ENCODE measurements around the gene VSTM4. TPM values are rescaled to one million over a fixed set of nuclear protein-coding genes. Genes with fewer than 3 reads are reported as not detected.

The VSTM4 gene
- polyA plus RNA-seq, 1 of the 3 experiments (the other 2 are of a cell fraction), result 0.39 TPM

DNA sequence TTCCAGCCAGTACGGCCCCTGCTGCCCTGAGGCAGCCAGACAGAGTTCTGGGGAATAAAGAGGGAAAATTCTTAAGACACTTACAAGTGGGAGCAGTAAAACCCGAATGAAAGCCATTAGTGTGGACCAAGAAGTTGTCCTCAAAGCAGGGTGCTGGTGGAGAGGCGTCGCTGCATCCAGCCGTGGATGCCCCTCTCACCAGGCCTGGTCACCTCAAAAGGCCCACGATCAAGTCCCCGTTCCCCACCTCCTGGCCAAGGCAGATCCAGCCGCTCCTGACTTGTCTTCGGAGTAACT, 656 bp downstream of the VSTM4 start:
- H3K79me2 ChIP-seq (ENCODE audit: insufficient read depth), result no peaks in the 10 kb centered on the region
- no peak overlapping the region; a peak in 1 of 4 replicates for H3K27ac ChIP-seq (ENCODE audit: low read depth in 2 of 2, low read length in 1 of 2)
- peak overlapping the region; percentile 31; the same call in 1 of the 2 replicates for H3K9ac ChIP-seq
- CTCF ChIA-PET, result interaction anchor here (0.6 to 1.7 kb wide), 8 partner anchors 11 to 398 kb away, joined by 3 to 5 read pairs (median 4); no protein-coding TSS in a partner anchor
- H3K9me2 ChIP-seq, result no peaks in the 10 kb centered on the region
- no peak overlapping the region for H2AFZ ChIP-seq (ENCODE audit: low read depth)
- POLR2A ChIA-PET, result interaction anchor here (0.6 kb wide), 1 partner anchor 18 kb away, joined by 3 read pairs; no protein-coding TSS in a partner anchor
- no peaks in the 10 kb centered on the region for H3K9me3 ChIP-seq
- H3K4me3 ChIP-seq (ENCODE audit: low read depth in 2 of 2, low read length in 1 of 2), result peak overlapping the region; percentile 46 to 50; a peak in 3 of 4 replicates
- no peaks in the 10 kb centered on the region for H4K20me1 ChIP-seq (ENCODE audit: insufficient read depth)
- DNase-seq, result no peak
- no peaks in the 10 kb centered on the region for H3K27me3 ChIP-seq (ENCODE audit: insufficient read depth)
- H3F3A ChIP-seq (replicated peaks; ENCODE audit: insufficient read depth), result no peaks in the 10 kb centered on the region
- WGBS (ENCODE audit: low lambda C conversion rate), result 61% methylated on average over 9 of the region's 9 CpGs
- peak overlapping the region; percentile 37; the same call in 1 of the 2 replicates for H3K4me2 ChIP-seq
- H3K36me3 ChIP-seq (replicated peaks in 1 of 2; ENCODE audit: control insufficient read depth in 1 of 2, insufficient read depth in 2 of 2, low read length in 1 of 2), result no peaks in the 10 kb centered on the region
- H3K4me1 ChIP-seq (ENCODE audit: control insufficient read depth in 1 of 2, insufficient read depth in 2 of 2, low read depth in 1 of 2, low read length in 1 of 2), result peaks cover 0 to 43% of the 10 kb centered on the region in 2 experiments; a peak in 2 of 4 replicates
- TF ChIP-seq SIN3A (IDR thresholded peaks at IDR 0.05; ENCODE audit: borderline replicate concordance, low read depth, low read length) (no peak), MXI1 (IDR thresholded peaks at IDR 0.05; ENCODE audit: low read depth, low read length) (no peak), MEF2A (IDR thresholded peaks at IDR 0.05; ENCODE audit: borderline replicate concordance, low read depth) (no peak), FOXM1 (IDR thresholded peaks at IDR 0.05; ENCODE audit: low read depth) (no peak), EZH2phosphoT487 (IDR thresholded peaks at IDR 0.05; ENCODE audit: borderline replicate concordance, low read depth) (no peak), JUND (IDR thresholded peaks at IDR 0.05) (no peak), RCOR1 (IDR thresholded peaks at IDR 0.05; ENCODE audit: low read length) (no peak), RFX5 (IDR thresholded peaks at IDR 0.05; ENCODE audit: low read length) (no peak), EP300 (IDR thresholded peaks at IDR 0.05; ENCODE audit: borderline replicate concordance in 1 of 2, low read depth in 1 of 2, low read length in 1 of 2) (no peak), NRF1 (IDR thresholded peaks at IDR 0.05; ENCODE audit: low read depth, low read length) (no peak), FOXJ3 (CRISPR knock-in tag; IDR thresholded peaks at IDR 0.05) (no peak), GATA2 (CRISPR knock-in tag; IDR thresholded peaks at IDR 0.05) (no peak)

DNA sequence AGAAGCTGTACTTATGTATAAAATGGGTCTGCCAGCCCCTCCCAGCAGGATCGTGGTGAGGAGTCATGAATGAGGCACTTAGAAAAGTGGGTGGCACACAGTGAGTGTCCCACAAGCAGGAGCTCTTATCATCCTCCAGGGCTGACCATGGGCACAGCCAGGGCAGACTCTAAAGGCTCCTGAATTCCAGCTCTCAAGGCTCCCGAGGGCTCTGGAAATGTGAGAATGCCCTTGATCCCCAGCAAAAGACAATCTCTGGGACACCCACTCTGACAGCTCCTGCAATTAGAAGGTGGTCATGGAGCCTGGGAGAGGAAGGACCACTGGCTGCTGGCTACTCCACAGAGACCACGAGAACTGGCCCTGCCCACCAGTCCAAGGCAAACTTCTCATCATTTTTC, 1.6 kb downstream of the VSTM4 start:
- TF ChIP-seq RCOR1 (IDR thresholded peaks at IDR 0.05; ENCODE audit: low read length), result no peak
- no peak for TF ChIP-seq YY1 (IDR thresholded peaks at IDR 0.05; ENCODE audit: low read depth)
- peaks cover 0 to 48% of the 10 kb centered on the region in 2 experiments; a peak in 2 of 4 replicates for H3K4me1 ChIP-seq (ENCODE audit: control insufficient read depth in 1 of 2, insufficient read depth in 2 of 2, low read depth in 1 of 2, low read length in 1 of 2)
- no peak overlapping the region for H3K4me3 ChIP-seq (ENCODE audit: low read depth in 2 of 2, low read length in 1 of 2)
- H4K20me1 ChIP-seq (ENCODE audit: insufficient read depth), result no peaks in the 10 kb centered on the region
- H3F3A ChIP-seq (replicated peaks; ENCODE audit: insufficient read depth), result no peaks in the 10 kb centered on the region
- ChIA-PET CTCF (interaction anchor here (0.6 to 1.9 kb wide), 10 partner anchors 10 to 456 kb away, joined by 3 to 6 read pairs (median 3); no protein-coding TSS in a partner anchor), POLR2A (no interaction called here)
- H3K9ac ChIP-seq, result no peak overlapping the region
- no peaks in the 10 kb centered on the region for H3K9me3 ChIP-seq
- H2AFZ ChIP-seq (ENCODE audit: low read depth), result no peak overlapping the region
- H3K9me2 ChIP-seq, result no peaks in the 10 kb centered on the region
- whole genome bisulfite sequencing (ENCODE audit: low lambda C conversion rate), result 73% methylated on average over 2 of the region's 3 CpGs
- no peaks in the 10 kb centered on the region for H3K79me2 ChIP-seq (ENCODE audit: insufficient read depth)
- no peak overlapping the region for H3K4me2 ChIP-seq
- H3K27ac ChIP-seq (ENCODE audit: low read depth in 2 of 2, low read length in 1 of 2), result no peak overlapping the region
- no peaks in the 10 kb centered on the region for H3K36me3 ChIP-seq (replicated peaks in 1 of 2; ENCODE audit: control insufficient read depth in 1 of 2, insufficient read depth in 2 of 2, low read length in 1 of 2)
- no peaks in the 10 kb centered on the region for H3K27me3 ChIP-seq (ENCODE audit: insufficient read depth)
- no peak for DNase-seq

- no peak for DNase-seq
- Histone ChIP-seq H3K36me3 (replicated peaks in 1 of 2; ENCODE audit: control insufficient read depth in 1 of 2, insufficient read depth in 2 of 2, low read length in 1 of 2) (no peaks in the 10 kb centered on the region), H2AFZ (ENCODE audit: low read depth) (no peak overlapping the region), H3F3A (replicated peaks; ENCODE audit: insufficient read depth) (no peaks in the 10 kb centered on the region), H3K27me3 (ENCODE audit: insufficient read depth) (no peaks in the 10 kb centered on the region), H3K9me2 (no peaks in the 10 kb centered on the region), H3K4me1 (ENCODE audit: control insufficient read depth in 1 of 2, insufficient read depth in 2 of 2, low read depth in 1 of 2, low read length in 1 of 2) (peaks cover 0 to 44% of the 10 kb centered on the region in 2 experiments; a peak in 2 of 4 replicates), H4K20me1 (ENCODE audit: insufficient read depth) (no peaks in the 10 kb centered on the region), H3K9ac (no peak overlapping the region), H3K79me2 (ENCODE audit: insufficient read depth) (no peaks in the 10 kb centered on the region), H3K4me2 (no peak overlapping the region), H3K27ac (ENCODE audit: low read depth in 2 of 2, low read length in 1 of 2) (no peak overlapping the region), H3K9me3 (no peaks in the 10 kb centered on the region), H3K4me3 (ENCODE audit: low read depth in 2 of 2, low read length in 1 of 2) (no peak overlapping the region)
- ChIA-PET POLR2A (no interaction called here), CTCF (interaction anchor here (0.9 to 1.9 kb wide), 7 partner anchors 9 to 455 kb away, joined by 3 to 6 read pairs (median 3); no protein-coding TSS in a partner anchor)
- 28% methylated on average over 3 of the region's 3 CpGs for WGBS (ENCODE audit: low lambda C conversion rate)
- TF ChIP-seq SMC3 (IDR thresholded peaks at IDR 0.05; ENCODE audit: low read depth, low read length) (no peak), FOSL2 (IDR thresholded peaks at IDR 0.05; ENCODE audit: borderline replicate concordance, low read depth) (no peak), GATA2 (CRISPR knock-in tag; IDR thresholded peaks at IDR 0.05) (no peak), NRF1 (IDR thresholded peaks at IDR 0.05; ENCODE audit: low read depth, low read length) (no peak), RXRA (IDR thresholded peaks at IDR 0.05; ENCODE audit: borderline replicate concordance, low read depth) (no peak), FOXM1 (IDR thresholded peaks at IDR 0.05; ENCODE audit: low read depth) (no peak), TCF12 (IDR thresholded peaks at IDR 0.05) (no peak), RFX5 (IDR thresholded peaks at IDR 0.05; ENCODE audit: low read length) (no peak)
- TF ChIP-seq, protein P1, sequence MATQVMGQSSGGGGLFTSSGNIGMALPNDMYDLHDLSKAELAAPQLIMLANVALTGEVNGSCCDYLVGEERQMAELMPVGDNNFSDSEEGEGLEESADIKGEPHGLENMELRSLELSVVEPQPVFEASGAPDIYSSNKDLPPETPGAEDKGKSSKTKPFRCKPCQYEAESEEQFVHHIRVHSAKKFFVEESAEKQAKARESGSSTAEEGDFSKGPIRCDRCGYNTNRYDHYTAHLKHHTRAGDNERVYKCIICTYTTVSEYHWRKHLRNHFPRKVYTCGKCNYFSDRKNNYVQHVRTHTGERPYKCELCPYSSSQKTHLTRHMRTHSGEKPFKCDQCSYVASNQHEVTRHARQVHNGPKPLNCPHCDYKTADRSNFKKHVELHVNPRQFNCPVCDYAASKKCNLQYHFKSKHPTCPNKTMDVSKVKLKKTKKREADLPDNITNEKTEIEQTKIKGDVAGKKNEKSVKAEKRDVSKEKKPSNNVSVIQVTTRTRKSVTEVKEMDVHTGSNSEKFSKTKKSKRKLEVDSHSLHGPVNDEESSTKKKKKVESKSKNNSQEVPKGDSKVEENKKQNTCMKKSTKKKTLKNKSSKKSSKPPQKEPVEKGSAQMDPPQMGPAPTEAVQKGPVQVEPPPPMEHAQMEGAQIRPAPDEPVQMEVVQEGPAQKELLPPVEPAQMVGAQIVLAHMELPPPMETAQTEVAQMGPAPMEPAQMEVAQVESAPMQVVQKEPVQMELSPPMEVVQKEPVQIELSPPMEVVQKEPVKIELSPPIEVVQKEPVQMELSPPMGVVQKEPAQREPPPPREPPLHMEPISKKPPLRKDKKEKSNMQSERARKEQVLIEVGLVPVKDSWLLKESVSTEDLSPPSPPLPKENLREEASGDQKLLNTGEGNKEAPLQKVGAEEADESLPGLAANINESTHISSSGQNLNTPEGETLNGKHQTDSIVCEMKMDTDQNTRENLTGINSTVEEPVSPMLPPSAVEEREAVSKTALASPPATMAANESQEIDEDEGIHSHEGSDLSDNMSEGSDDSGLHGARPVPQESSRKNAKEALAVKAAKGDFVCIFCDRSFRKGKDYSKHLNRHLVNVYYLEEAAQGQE (IDR thresholded peaks at IDR 0.05; ENCODE audit: low read depth, low read length), result no peak
- TF ChIP-seq, protein P2, sequence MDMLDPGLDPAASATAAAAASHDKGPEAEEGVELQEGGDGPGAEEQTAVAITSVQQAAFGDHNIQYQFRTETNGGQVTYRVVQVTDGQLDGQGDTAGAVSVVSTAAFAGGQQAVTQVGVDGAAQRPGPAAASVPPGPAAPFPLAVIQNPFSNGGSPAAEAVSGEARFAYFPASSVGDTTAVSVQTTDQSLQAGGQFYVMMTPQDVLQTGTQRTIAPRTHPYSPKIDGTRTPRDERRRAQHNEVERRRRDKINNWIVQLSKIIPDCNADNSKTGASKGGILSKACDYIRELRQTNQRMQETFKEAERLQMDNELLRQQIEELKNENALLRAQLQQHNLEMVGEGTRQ (IDR thresholded peaks at IDR 0.05; ENCODE audit: borderline replicate concordance, low read depth, low read length), result no peak
These were observed 2.5 kb downstream of the VSTM4 start for GRCh38 chr10:49112851-49113250.
